Skeletal muscle satellite cell (primary cell): Measurements from ENCODE around the gene TJP2.

Experiments
- H3K27me3 ChIP-seq: 2 replicates; pipeline ENCODE4 v1.7.0; 2013; ENCODE audit warnings: low read length; ENCODE audit not compliant: control insufficient read depth, insufficient read depth
- H3K36me3 ChIP-seq: 2 replicates; pipeline ENCODE4 v1.7.0; 2013; ENCODE audit warnings: mild to moderate bottlenecking, control low read depth, low read length; ENCODE audit not compliant: insufficient read depth
- H3K4me1 ChIP-seq: 2 replicates; pipeline ENCODE4 v1.7.0; 2013; ENCODE audit warnings: low read length; ENCODE audit not compliant: control insufficient read depth, insufficient read depth
- H3K4me2 ChIP-seq: 2 replicates; pipeline ENCODE4 v1.7.0; 2013; ENCODE audit warnings: mild to moderate bottlenecking, low read length
- H3K4me3 ChIP-seq: 2 replicates; pipeline ENCODE4 v1.7.0; 2013; ENCODE audit warnings: low read length
- H3K9ac ChIP-seq: 2 replicates; pipeline ENCODE4 v1.7.0; 2013; ENCODE audit warnings: mild to moderate bottlenecking, low read depth, low read length, moderate library complexity
- H3K9me3 ChIP-seq: replicated peaks from 2 replicates; pipeline ENCODE4 v1.7.0; 2013; ENCODE audit warnings: mild to moderate bottlenecking, control low read depth, low read length

The TJP2 gene

DNA sequence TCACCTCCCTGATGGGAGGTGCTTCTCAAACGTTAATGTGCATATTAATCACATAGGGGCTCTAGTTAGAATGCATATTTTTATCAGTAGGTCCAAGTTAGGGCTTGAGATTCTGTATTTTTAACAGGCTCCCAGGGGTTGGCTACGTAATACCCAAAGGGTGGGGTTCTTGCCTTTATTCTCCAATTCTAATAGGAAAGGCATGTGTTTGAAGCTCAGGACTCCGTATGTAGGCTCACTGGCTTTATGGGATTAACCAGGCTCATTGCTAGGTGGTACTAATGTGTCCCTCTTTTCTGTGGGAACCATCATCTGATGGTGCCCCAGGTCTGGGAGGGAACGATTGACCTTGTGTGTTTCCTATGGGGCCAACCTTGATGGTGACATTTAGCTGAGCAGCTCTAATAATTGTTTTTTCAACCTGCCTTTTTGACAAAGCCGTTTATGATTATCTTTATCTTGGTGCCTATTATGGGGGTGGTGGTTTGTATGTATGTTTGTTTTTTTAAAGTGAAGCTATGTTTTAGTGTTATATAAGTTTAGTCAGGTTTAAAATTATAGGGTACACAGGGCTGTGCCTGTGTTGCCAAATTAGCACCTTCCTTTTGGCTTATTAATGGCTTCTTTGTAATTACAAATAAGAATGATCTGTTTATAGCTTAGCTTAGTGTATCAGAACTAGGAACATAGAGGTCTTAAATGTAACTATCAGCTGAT, 20.8 kb downstream of the TJP2 start:
- Histone ChIP-seq H3K27me3 (no peaks in the 10 kb centered on the region), H3K4me1 (no peaks in the 10 kb centered on the region), H3K4me2 (no peak overlapping the region), H3K4me3 (no peak overlapping the region), H3K9me3 (no peaks in the 10 kb centered on the region), H3K36me3 (no peaks in the 10 kb centered on the region), H3K9ac (no peak overlapping the region)

DNA sequence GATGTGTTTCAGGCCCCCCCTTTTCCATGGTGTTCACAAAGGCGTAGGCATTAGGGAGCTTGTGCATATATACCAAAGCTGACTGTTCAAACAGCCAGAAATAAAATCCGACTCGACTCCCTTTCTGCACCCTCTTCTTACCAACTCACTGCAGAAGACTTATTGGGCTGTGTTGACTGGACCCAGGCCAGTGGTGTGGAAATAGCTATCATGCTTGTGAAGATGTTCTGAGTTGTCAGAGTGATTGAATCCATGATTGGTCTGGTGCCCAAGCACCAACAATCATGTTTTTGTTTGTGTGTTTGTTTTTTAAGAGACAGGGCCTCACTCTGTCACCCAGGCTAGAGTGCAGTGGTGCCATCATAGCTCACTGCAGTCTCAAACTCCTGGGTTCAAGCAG, 21.6 kb downstream of the TJP2 start:
- Histone ChIP-seq H3K9me3 (no peaks in the 10 kb centered on the region), H3K9ac (no peak overlapping the region), H3K4me1 (no peaks in the 10 kb centered on the region), H3K27me3 (no peaks in the 10 kb centered on the region), H3K4me3 (no peak overlapping the region), H3K36me3 (no peaks in the 10 kb centered on the region), H3K4me2 (no peak overlapping the region)

DNA sequence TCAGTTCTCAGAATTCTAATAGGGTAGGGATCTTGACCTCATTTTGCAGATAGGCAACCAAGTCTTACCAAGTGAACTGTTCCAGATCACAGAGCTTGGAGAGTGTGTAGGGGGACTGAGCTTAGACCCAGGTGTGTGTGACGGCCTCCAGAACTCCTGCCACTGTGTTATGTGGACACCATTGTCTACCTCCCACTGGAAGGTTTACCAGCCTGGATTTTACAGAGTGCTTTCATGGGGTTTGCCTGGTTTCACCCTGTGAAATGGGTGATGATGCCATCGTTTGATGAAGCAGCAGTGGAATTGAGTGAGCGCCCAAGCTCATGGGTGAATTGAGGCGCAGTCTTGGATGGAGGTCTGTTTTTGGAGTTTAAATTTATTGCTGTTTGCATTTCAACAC, 23.6 kb downstream of the TJP2 start:
- H3K36me3 ChIP-seq: no peaks in the 10 kb centered on the region
- no peak overlapping the region for H3K4me2 ChIP-seq
- H3K9me3 ChIP-seq: no peaks in the 10 kb centered on the region
- no peaks in the 10 kb centered on the region for H3K27me3 ChIP-seq
- H3K4me3 ChIP-seq: no peak overlapping the region
- no peaks in the 10 kb centered on the region for H3K4me1 ChIP-seq
- H3K9ac ChIP-seq: no peak overlapping the region

DNA sequence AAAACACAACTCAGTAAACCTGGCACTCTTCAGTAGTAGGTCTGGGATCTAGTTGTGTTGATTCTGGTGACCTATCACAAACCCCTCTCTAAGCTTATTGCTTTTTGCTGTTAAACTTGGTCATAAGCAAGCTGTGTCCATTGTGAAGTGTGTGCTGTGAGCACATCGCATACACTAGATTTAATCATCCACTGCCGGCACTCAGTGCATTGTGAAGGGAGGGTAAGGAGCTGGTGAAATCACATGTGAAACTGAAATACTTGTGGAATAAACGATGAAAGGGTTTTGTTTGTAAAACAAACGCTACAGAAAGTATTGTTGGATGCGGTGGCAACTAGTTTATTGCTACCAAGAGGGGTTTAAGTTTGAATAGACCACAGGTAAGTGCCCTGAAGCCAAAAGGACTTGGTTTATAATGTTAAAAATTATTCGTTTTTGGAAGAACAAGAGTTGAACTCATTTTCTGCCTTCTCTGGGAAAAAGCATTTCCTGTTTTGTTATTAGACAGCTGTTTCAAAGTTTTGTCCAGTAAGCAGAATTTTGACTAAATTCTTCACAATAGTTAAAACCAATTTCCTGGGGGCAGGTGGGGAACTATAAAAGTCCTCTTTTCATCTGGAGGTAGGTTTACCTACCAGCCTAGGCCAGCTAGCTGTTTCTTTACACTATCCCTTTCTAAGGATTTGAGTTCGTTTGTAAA, 24.6 kb downstream of the TJP2 start:
- H3K4me2 ChIP-seq: no peak overlapping the region

DNA sequence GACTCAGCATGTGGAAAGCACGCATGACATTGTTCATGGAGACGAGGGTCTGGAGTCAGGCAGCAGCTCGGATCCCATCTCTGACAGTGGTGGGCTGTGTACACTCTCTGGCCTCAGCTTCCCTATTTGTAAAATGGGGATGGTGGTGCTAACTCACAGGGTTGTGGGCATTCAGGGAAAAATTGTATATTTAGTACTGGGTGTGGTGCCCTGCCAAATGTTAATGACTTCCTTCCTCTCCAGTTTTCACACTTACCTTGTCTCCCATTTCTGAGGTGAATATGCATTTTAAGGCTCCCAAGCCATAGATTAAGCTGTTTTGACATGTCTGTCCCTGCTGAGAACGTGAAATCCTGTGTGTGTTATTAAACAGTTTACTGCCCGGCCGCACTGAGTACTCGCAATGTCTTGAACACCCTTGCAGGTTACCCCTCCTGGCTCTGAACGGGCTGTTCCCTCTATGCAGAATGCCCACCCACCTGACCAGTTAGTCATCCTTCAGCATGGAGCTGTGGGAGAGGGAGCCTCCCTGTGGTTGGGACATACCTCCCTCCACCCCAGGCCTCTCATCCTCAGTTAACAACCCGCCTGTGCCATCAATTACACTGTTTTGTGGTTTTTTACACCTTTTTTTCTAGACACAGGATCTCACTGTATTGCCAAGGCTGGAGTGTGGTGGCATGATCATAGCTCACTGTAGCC, 25.8 kb downstream of the TJP2 start:
- no peaks in the 10 kb centered on the region for H3K4me1 ChIP-seq
- no peaks in the 10 kb centered on the region for H3K9me3 ChIP-seq
- H3K36me3 ChIP-seq: no peaks in the 10 kb centered on the region
- H3K4me3 ChIP-seq: no peak overlapping the region
- no peak overlapping the region for H3K9ac ChIP-seq
- H3K27me3 ChIP-seq: no peaks in the 10 kb centered on the region
- H3K4me2 ChIP-seq: no peak overlapping the region

More for the DNA sequence above, 24.6 kb downstream of the TJP2 start:
- H3K9me3 ChIP-seq: no peaks in the 10 kb centered on the region
- no peak overlapping the region for H3K4me3 ChIP-seq
- no peak overlapping the region for H3K9ac ChIP-seq
- no peaks in the 10 kb centered on the region for H3K27me3 ChIP-seq
- H3K36me3 ChIP-seq: no peaks in the 10 kb centered on the region
- H3K4me1 ChIP-seq: no peaks in the 10 kb centered on the region

DNA sequence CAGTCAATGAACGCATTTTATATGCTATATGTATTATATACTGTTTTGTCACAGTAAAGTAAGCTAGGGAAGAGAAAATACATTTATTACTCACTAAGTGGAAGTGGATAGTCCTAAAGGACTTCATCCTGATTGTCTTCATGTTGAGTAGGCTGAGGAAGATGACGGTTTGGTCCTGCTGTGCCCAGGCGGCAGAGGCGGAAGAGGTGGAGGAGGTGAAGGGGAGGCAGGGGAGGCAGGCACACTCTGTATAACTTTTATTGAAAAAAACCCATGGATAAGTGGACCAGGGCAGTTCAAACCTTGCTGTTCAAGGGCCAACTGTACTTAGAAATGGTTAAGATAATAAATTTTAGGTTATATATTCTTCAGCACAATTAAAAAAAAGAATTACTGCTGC, 28.5 kb downstream of the TJP2 start:
- Histone ChIP-seq H3K9me3 (no peaks in the 10 kb centered on the region), H3K27me3 (no peaks in the 10 kb centered on the region), H3K4me2 (no peak overlapping the region), H3K4me1 (no peaks in the 10 kb centered on the region), H3K9ac (no peak overlapping the region), H3K36me3 (no peaks in the 10 kb centered on the region), H3K4me3 (no peak overlapping the region)

DNA sequence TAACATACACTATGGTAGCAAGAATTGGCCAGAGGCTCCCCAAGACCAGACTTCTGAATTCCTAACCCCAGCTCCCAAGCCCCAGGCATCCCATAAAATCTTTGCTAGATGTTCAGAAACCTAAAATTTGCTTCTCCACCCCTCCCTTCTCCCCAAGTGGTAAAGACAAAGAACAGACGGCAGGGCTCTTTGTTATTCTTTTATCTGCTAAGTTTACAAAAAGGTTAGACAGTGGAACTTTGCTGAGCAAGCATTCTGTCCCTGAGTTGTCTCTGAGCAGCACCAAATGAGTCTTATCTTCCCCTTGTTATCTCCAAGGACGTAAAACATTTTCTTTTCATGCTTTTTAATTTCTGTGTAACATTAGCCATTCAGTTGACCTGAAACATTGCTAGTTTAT, 30.2 kb downstream of the TJP2 start:
- H3K36me3 ChIP-seq: no peaks in the 10 kb centered on the region
- H3K9me3 ChIP-seq: no peaks in the 10 kb centered on the region
- H3K4me3 ChIP-seq: no peak overlapping the region
- H3K27me3 ChIP-seq: no peaks in the 10 kb centered on the region
- no peak overlapping the region for H3K4me2 ChIP-seq
- no peaks in the 10 kb centered on the region for H3K4me1 ChIP-seq
- H3K9ac ChIP-seq: no peak overlapping the region

DNA sequence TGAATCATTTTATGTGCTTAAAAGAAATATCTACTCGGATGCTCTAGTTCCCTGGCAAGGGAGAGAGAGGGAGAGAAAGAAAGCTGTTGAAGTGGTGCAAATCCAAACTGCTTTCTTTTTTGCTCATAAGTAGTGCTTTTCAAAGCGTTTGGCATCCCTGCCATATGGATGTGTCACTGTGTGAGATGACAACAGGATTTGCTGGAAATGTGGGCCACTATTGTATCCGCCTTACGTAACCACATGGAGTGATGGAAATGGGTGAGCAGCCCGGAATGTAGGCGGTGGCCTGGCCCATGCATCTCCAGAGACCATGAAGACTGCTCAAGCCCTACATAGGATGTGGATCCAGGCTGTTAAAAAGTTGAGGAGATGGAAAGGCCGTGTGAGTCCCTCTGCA, 30.8 kb downstream of the TJP2 start:
- Histone ChIP-seq H3K4me3 (no peak overlapping the region), H3K27me3 (no peaks in the 10 kb centered on the region), H3K36me3 (no peaks in the 10 kb centered on the region)

DNA sequence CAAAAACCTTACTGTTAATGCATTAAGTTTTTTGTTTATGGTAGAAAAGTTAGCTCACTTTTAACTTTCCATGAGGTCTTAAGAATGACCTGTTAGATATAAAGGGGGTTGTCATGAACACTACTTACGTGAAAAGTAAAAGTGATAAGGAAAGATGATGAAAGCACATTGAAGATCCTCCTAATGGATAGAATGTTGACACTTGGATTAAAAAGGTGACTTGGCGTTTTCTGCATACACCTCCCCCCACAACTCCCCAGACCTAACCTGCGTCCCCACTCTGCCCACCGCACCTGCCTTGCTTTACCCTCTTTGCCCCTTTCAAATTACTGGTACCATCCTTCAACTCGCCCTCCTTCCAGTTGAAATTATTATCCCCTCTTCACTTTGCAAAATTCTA, 32.0 kb downstream of the TJP2 start:
- H3K4me2 ChIP-seq: no peak overlapping the region
- no peak overlapping the region for H3K4me3 ChIP-seq
- no peaks in the 10 kb centered on the region for H3K4me1 ChIP-seq
- no peaks in the 10 kb centered on the region for H3K9me3 ChIP-seq
- H3K27me3 ChIP-seq: no peaks in the 10 kb centered on the region
- no peak overlapping the region for H3K9ac ChIP-seq
- no peaks in the 10 kb centered on the region for H3K36me3 ChIP-seq

More for the DNA sequence above, 30.8 kb downstream of the TJP2 start:
- Histone ChIP-seq H3K4me1 (no peaks in the 10 kb centered on the region), H3K9ac (no peak overlapping the region), H3K4me2 (peak overlapping the region; percentile 8), H3K9me3 (no peaks in the 10 kb centered on the region)

DNA sequence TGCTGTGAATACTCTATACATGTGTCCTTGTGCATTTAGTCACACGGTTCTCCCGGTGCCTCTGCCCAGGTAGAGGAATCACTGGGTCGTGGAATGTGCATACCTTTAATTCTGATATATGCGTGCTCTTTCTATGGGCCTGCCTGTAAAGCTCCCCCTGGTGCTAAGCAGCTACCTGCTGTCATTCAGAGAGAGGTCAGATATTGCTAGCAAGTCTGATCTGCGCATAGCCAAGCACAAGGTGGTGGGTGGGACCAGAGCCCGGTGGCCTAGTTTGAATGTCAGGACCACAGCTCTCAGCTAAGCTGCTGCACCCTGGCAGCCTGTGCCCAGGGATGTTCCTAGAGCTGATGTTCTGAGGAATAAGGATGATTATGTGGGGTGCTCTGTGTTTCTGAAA, 33.4 kb downstream of the TJP2 start:
- H3K9ac ChIP-seq: no peak overlapping the region
- H3K4me2 ChIP-seq: no peak overlapping the region
- no peak overlapping the region for H3K4me3 ChIP-seq
- H3K27me3 ChIP-seq: no peaks in the 10 kb centered on the region
- no peaks in the 10 kb centered on the region for H3K4me1 ChIP-seq
- no peaks in the 10 kb centered on the region for H3K9me3 ChIP-seq
- no peaks in the 10 kb centered on the region for H3K36me3 ChIP-seq

DNA sequence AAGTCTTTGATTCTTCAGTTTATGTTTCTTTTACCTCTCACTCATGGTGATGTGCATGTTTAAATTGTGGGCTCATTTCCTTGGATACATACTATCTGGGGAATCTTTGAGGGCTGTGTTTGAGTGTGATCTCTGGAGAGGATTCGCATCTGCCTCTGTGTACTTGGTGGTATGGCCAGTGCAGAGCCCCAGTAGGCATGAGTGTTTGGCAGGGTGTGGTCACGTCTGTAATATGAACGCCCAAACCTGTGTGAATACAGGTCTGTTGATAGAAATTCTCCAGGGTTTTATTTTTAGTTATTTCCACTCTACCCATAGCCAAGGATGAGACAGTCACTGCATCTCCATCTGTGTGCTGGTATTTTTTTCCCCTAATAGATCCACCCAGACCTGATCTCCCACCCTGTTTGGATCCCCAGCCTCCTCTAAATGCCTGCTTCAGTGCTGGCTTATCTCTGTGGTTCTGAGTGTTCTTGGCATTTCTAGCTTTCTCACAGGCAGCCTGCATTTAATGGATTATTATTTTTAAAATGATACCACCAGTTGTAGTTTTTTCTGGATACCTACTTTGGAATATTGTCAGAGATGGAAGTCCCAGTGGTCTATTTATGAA, 37.5 kb downstream of the TJP2 start:
- no peaks in the 10 kb centered on the region for H3K4me1 ChIP-seq
- H3K36me3 ChIP-seq: no peaks in the 10 kb centered on the region
- H3K4me2 ChIP-seq: no peak overlapping the region
- no peaks in the 10 kb centered on the region for H3K27me3 ChIP-seq
- no peaks in the 10 kb centered on the region for H3K9me3 ChIP-seq
- no peak overlapping the region for H3K4me3 ChIP-seq
- no peak overlapping the region for H3K9ac ChIP-seq
